HG02678 (cell line): ENCODE results near the gene WARS2.
A peak's percentile ranks its signal among the peaks of the same experiment; 100 is the strongest.
"Not testable (repeated sequence)": the region's sequence is repeated elsewhere in the genome, so short reads cannot be mapped to it uniquely, and the experiment has no call there.

ENCODE experiments used
- ATAC-seq: cut with Tn5 transposase; IDR thresholded peaks from one replicate; pipeline ENCODE4 v1.9.1; 2021; ENCODE audit warnings: mild to moderate bottlenecking, moderate library complexity; ENCODE audit not compliant: unreplicated experiment

Gene WARS2

GRCh38 chr1:119141020-119141424 is 569 bp upstream of the WARS2 start:
- no peak for ATAC-seq

DNA sequence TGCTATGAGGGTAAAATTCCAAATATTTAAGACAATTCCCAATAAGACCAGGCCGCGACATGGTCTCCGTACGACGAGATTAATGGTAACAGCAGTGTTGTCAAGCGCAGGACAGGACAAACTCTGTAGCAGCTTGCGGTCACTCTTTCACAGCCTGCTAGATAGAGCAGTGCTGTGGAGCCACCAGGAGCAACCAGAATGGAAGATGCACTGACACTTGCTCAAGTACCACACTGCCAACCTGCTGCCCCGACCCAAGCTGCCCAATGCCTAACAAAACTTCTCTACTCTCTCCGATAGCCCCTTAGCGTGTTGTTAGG is 636 bp downstream of the WARS2 start:
- ATAC-seq = peak; percentile 26

GRCh38 chr1:119139403-119139802 is 1.1 kb downstream of the WARS2 start:
- no peak for ATAC-seq

GRCh38 chr1:119136401-119136800 is 4.1 kb downstream of the WARS2 start:
- no peak for ATAC-seq

DNA sequence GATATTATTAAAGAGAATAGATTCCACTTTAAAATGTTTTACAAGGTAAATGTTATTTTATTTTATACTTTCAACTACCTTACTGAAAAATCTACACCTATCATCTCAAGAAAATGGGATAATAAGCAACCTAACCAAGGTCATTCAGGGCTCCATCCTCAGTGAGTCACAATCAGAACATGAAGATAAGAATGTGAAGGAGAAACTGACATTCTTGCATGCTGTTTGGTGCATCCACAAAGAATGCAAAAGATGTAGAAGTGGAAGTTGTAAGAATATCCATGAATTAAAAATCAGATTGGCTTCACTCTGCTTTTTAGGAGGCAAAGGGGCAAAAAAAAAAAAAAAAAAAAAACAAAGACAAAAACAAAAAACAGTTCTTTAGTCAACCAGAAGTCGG is 6.5 kb downstream of the WARS2 start:
- no peak for ATAC-seq

GRCh38 chr1:119132179-119132578 is 8.3 kb downstream of the WARS2 start:
- no peak for ATAC-seq

- ATAC-seq = no peak
Measured at GRCh38 chr1:119125874-119126273, 14.6 kb downstream of the WARS2 start.

GRCh38 chr1:119124764-119125163 is 15.7 kb downstream of the WARS2 start:
- ATAC-seq = no peak

DNA sequence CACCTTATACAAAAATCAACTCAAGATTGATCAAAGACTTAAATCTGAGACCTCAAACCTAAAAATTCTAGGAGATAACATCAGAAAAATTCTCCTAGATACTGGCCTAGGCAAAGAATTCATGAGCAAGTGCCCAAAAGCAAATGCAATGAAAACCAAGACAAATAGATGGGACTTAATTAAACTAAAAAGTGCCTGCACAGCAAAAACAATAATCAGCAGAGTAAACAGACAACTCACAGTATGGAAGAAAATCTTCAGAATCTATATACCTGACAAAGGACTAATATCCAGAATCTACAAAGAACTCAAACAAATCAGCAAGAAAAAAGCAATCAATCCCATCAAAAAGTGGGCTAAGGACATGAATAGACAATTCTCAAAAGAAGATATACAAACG is 18.6 kb downstream of the WARS2 start:
- ATAC-seq = not testable (repeated sequence)

- no peak for ATAC-seq
Measured at GRCh38 chr1:119116725-119117124, 23.7 kb downstream of the WARS2 start.

- no peak for ATAC-seq
Measured at GRCh38 chr1:119115736-119116135, 24.7 kb downstream of the WARS2 start.

DNA sequence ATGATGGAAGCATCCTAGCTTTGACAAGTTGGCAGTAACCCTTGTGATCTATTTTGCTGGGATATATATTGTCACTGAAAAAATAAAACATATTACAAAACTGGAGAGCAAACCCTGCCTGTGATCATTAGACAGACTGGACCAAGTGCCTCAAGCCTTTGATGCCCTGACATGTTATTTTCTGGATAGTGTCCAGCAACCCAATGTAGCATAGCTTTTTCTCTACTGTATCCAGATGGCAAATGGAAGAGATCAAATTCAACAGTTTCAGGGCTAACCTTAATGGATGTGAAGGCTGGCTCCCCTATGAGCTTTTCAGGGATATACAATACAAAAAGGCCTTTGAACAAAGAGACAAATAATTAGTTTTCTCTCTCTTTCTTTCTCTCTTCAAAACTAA is 25.1 kb downstream of the WARS2 start:
- ATAC-seq = no peak

DNA sequence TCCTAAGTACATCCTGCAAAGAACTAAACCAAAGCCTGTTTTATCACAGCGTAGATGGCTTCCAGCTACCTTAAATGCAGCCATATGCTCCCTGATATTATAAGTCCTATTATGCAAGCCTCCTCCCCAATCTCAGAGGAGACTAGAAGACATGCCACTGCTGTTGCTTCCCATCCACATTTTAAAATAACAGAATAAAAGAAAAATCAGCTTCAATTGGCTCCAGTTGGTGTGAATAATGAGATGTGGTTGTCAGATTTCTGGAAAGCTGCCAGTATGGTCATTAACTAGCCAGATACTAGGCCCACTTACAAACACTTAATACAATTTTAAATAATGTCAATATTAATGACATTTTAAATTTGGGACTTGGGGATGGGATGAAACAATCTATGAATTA is 25.7 kb downstream of the WARS2 start:
- ATAC-seq = no peak

DNA sequence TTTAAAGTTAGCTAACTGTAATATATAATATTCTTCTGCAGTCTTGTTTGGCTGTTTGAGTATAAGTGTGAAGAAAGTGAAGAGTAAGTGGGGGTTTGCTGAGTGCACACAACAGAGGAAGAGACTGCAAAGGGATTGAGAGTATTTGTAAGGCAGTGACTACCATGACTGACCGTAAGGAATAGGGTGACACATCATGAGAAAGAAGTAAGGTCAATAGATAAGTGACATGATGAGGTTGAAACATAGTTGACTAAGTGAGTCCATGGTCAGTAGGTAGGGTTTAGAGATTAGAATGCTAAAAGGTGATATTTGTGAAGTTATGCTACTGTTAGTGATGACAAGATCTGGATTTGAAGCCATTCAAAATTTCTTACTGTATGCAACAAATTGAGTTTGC is 27.7 kb downstream of the WARS2 start:
- ATAC-seq = no peak

GRCh38 chr1:119112244-119112643 is 28.2 kb downstream of the WARS2 start:
- ATAC-seq = no peak

DNA sequence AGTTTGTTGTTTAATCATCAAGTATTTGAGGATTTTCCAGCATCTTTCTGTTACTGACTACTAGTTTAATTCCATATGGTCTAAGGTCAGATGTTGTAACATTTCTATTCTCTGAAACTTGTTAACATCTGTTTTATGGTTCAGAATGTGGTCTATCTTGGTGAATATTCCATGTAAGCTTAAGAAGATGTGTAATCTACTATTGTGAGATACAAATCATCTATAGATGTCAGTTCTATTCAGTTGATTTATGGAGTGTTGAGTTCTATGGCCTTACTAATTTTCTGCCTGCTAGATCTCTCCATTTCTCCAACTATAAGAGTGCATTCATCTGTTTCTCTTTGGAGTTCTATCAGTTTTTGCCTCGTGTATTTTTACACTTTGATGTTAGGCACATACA is 31.5 kb downstream of the WARS2 start:
- ATAC-seq = no peak

GRCh38 chr1:119103764-119104163 is 36.7 kb downstream of the WARS2 start:
- no peak for ATAC-seq

DNA sequence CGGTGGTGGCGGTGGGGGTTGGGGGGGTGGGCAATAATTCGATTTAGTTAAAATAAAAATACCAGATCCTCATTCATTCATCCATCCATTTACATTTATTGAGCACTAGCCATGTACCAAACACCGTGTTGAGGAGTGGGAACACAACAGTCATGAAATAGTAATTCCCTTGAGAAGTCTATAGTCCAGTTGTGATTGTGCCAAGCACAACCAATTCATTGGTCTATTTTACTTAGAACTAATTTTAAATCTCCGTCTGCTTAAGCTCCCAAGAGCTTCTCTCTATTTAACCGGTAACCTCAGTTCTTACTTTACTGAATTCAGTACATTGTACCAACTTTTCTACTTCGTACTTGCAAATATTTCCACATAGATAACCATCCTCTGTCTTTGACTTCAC is 38.4 kb downstream of the WARS2 start:
- no peak for ATAC-seq

DNA sequence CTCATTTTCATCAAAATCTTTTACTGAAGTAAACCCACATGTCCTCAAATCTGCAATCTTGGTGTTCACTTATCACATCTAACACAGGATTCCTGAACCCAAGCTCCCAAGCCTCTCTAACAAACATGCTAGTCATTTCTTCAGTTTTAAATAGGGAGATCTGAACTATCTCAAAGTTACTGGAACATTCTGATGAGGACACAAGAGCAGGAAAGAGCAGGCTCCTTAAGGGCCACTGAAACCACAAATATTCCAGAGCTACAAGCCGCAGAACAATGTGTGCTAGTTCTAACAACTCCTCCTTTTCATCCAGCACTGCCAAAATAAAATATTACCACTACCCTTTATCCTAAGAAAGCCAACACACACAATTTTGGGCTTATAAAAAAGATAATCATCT is 38.9 kb downstream of the WARS2 start:
- ATAC-seq = no peak

- ATAC-seq = no peak
Measured at GRCh38 chr1:119099775-119100174, 40.7 kb downstream of the WARS2 start.

GRCh38 chr1:119097380-119097779 is 43.1 kb downstream of the WARS2 start:
- ATAC-seq = no peak

DNA sequence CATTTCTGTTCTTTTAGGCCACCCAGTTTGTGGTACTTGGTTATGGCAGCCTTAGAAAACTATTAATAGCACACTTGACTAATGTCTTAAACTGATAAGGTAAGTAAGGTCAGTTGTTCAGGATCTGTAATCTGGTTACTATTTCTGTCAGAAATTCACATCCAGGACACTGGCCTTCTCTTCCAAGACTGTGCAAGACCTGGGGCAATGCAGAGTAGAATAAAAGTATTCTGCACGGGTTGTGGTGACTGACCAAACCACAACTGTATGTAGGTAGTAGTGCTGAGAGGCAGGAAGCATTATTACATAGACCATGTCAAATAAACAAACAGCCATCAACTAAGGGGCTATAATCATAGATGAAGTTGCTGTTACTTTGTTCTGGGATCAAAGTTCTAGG is 46.7 kb downstream of the WARS2 start:
- ATAC-seq = no peak

DNA sequence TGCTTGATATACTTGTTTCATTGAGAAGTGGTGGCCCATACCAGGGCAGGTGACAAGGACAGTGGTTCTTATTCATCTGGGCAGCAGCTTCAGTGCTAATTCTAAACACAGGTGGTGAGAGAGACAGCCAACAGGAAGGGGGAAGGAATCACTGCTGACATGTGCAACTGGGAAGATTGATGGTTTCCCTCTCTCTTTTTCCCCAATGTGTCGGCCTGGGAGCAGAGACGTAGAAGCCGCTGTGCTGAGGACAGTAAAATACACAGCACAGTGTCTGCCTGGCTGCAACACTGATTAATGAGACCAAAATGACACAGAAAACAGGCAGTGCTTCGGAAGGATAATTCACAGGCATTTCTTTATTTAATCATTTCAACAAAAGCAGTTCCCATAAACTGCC is 48.8 kb downstream of the WARS2 start:
- ATAC-seq = no peak

GRCh38 chr1:119090250-119090649 is 50.2 kb downstream of the WARS2 start:
- ATAC-seq = no peak
